IMR-90 (cell line): ENCODE measurements around the gene FRY. TPM values are rescaled to one million over a fixed set of nuclear protein-coding genes. Genes with fewer than 3 reads are reported as not detected.

ENCODE experiments used
- ATAC-seq: fragments of 200-7000 bp; cut with Tn5 transposase; 2 replicates; pipeline ENCODE4 v1.9.1; 2020; ENCODE audit warnings: low read depth, mild to moderate bottlenecking, moderate library complexity
- BruUV-seq: library from RNA; stranded (reverse); fragments of 400-500 nt; replicated peaks from 2 replicates; lab custom pipeline; 2021; lab: Mats Ljungman, UMichigan
- CTCF ChIA-PET: fragments of 300-600 bp; formaldehyde crosslinking; extraction: SDS; loops from one replicate; lab custom pipeline; 2021; ENCODE audit warnings: antibody characterized with exemption; lab: Yijun Ruan, JAX
- POLR2A ChIA-PET: fragments of 300-600 bp; sonication (Branson Sonifier 250); formaldehyde crosslinking; loops from one replicate; lab custom pipeline; 2022; ENCODE audit warnings: antibody characterized with exemption; ENCODE audit not compliant: unreplicated experiment; lab: Charles Lee
- DNase-seq: peaks from one replicate; pipeline ENCODE4 v3.0.0; 2013
- H2AFZ ChIP-seq: replicated peaks from 2 replicates; pipeline ENCODE3; 2013; ENCODE audit warnings: low read length, mild to moderate bottlenecking; ENCODE audit not compliant: poor library complexity
- H2AK5ac ChIP-seq: 2 replicates; pipeline ENCODE4 v1.6.1; 2013; ENCODE audit warnings: low read depth, low read length, inconsistent platforms
- H2AK9ac ChIP-seq: replicated peaks from 2 replicates; pipeline ENCODE3; 2013; ENCODE audit warnings: mild to moderate bottlenecking, low read depth, low read length, moderate library complexity; ENCODE audit not compliant: poor library complexity
- H2BK120ac ChIP-seq: 2 replicates; pipeline ENCODE4 v1.6.1; 2013; ENCODE audit warnings: low read depth, low read length, inconsistent platforms
- H2BK15ac ChIP-seq: 3 replicates; pipeline ENCODE4 v1.6.1; 2013; ENCODE audit warnings: low read depth, low read length, inconsistent platforms
- H2BK20ac ChIP-seq: 2 replicates; pipeline ENCODE4 v1.6.1; 2013; ENCODE audit warnings: low read depth, mild to moderate bottlenecking, inconsistent platforms, low read length, moderate library complexity
- H2BK5ac ChIP-seq: 2 replicates; pipeline ENCODE4 v1.6.1; 2013; ENCODE audit warnings: mild to moderate bottlenecking, low read depth, low read length, inconsistent platforms; ENCODE audit not compliant: poor library complexity, severe bottlenecking
- H3K14ac ChIP-seq: replicated peaks from 2 replicates; pipeline ENCODE4 v1.6.1; 2013; ENCODE audit warnings: low read depth, low read length, inconsistent platforms
- H3K18ac ChIP-seq: 2 replicates; pipeline ENCODE4 v1.6.1; 2013; ENCODE audit warnings: low read depth, low read length, control low read depth
- H3K23ac ChIP-seq: 2 replicates; pipeline ENCODE4 v1.6.1; 2013; ENCODE audit warnings: low read depth, low read length, inconsistent platforms
- H3K27ac ChIP-seq: 2 replicates; pipeline ENCODE4 v1.5.1; 2013; ENCODE audit warnings: mild to moderate bottlenecking, control low read depth, low read length; ENCODE audit not compliant: insufficient read depth
- H3K27me3 ChIP-seq: 2 replicates; pipeline ENCODE4 v1.6.1; 2013; ENCODE audit warnings: low read length; ENCODE audit not compliant: control insufficient read depth, insufficient read depth
- H3K36me3 ChIP-seq: 2 replicates; pipeline ENCODE4 v1.6.1; 2013; ENCODE audit warnings: low read length, mixed read lengths; ENCODE audit not compliant: control insufficient read depth, insufficient read depth
- H3K4ac ChIP-seq: 2 replicates; pipeline ENCODE4 v1.6.1; 2013; ENCODE audit warnings: low read depth, low read length, inconsistent platforms
- H3K4me1 ChIP-seq: 2 replicates; pipeline ENCODE4 v1.6.1; 2013; ENCODE audit warnings: low read length, mixed read lengths; ENCODE audit not compliant: control insufficient read depth, insufficient read depth
- H3K4me2 ChIP-seq: 2 replicates; pipeline ENCODE4 v1.6.1; 2013; ENCODE audit warnings: low read depth, mild to moderate bottlenecking, control low read depth, low read length, moderate library complexity
- H3K4me3 ChIP-seq: 2 replicates; pipeline ENCODE4 v1.5.1; 2013; ENCODE audit warnings: low read depth, mild to moderate bottlenecking, control low read depth, low read length, moderate library complexity; ENCODE audit not compliant: insufficient read depth
- H3K56ac ChIP-seq: 2 replicates; pipeline ENCODE4 v1.6.1; 2013; ENCODE audit warnings: low read length, inconsistent platforms; ENCODE audit not compliant: insufficient read depth; ENCODE audit errors: extremely low read depth
- H3K79me1 ChIP-seq, 2 experiments: 2 replicates each; pipeline ENCODE4 v1.6.1; 2013; ENCODE audit warnings: low read length in 2 of 2, inconsistent platforms in 1 of 2, low read depth in 1 of 2
- H3K9ac ChIP-seq: 2 replicates; pipeline ENCODE4 v1.6.1; 2013; ENCODE audit warnings: low read depth, low read length, control low read depth
- H3K9me1 ChIP-seq: 2 replicates; pipeline ENCODE4 v1.6.1; 2013; ENCODE audit warnings: low read length, inconsistent platforms; ENCODE audit not compliant: insufficient read depth
- H3K9me3 ChIP-seq: 2 replicates; pipeline ENCODE4 v1.6.1; 2013; ENCODE audit warnings: low read length; ENCODE audit not compliant: control insufficient read depth, insufficient read depth
- H4K20me1 ChIP-seq: 2 replicates; pipeline ENCODE4 v1.6.1; 2013; ENCODE audit warnings: low read length, inconsistent platforms; ENCODE audit not compliant: insufficient read depth
- H4K5ac ChIP-seq: 2 replicates; pipeline ENCODE4 v1.6.1; 2013; ENCODE audit warnings: mild to moderate bottlenecking, low read depth, low read length, control low read depth
- H4K8ac ChIP-seq, 2 experiments: 2 replicates each; pipeline ENCODE4 v1.6.1; 2013; ENCODE audit warnings: low read depth in 2 of 2, low read length in 2 of 2, control low read depth in 1 of 2, inconsistent platforms in 1 of 2
- H4K91ac ChIP-seq: 2 replicates; pipeline ENCODE4 v1.6.1; 2013; ENCODE audit warnings: low read depth, low read length, inconsistent platforms; ENCODE audit not compliant: insufficient read depth
- CHD1 ChIP-seq: IDR thresholded peaks from 2 replicates; pipeline ENCODE4 v1.6.1; 2012; ENCODE audit warnings: low read depth, low read length, improper control_type of control experiment
- CTCF ChIP-seq: conservative IDR thresholded peaks from 2 replicates; pipeline ENCODE4 v1.5.1; 2012; ENCODE audit warnings: mild to moderate bottlenecking, low read depth, low read length, improper control_type of control experiment
- RAD21 ChIP-seq: IDR thresholded peaks from 2 replicates; pipeline ENCODE4 v1.6.1; 2012; ENCODE audit warnings: low read length, improper control_type of control experiment
- USF2 ChIP-seq: fragments of 150-350 bp; IDR thresholded peaks from 2 replicates; pipeline ENCODE4 v1.6.1; 2017; ENCODE audit warnings: mild to moderate bottlenecking, antibody characterized with exemption, low read length, low read depth
- dilution Hi-C: fragments of 300-500 bp; cut with HindIII; formaldehyde crosslinking; loops from one replicate; pipeline ENCODE4 v1.14.3; 2018; ENCODE audit warnings: low sequenced_read_pairs; ENCODE audit not compliant: unreplicated experiment
- in situ Hi-C: fragments of 300-500 bp; cut with MboI; formaldehyde crosslinking; loops from 3 replicates; pipeline ENCODE4 v1.14.3; 2019; ENCODE audit warnings: low sequenced_read_pairs, inconsistent platforms, mixed read lengths
- intact Hi-C: fragments of 100-400 bp; cut with micrococcal nuclease; formaldehyde crosslinking; loops from 2 replicates; pipeline ENCODE4 v1.10.0; 2022
- polyA plus RNA-seq, 3 experiments: library from polyadenylated mRNA; depleted of rRNA; stranded (reverse); fragments of >200 nt; gene quantifications; 2 replicates each; pipeline ENCODE4 v1.2.3, GENCODE V29; 2012; ENCODE audit warnings: low replicate concordance in 1 of 3
- total RNA-seq: library from RNA; depleted of rRNA; stranded (reverse); fragments of >200 nt; gene quantifications from 2 replicates; pipeline ENCODE4 v1.2.3, GENCODE V29; 2012

The FRY gene
- total and polyA plus RNA-seq, 2 of the 4 experiments (the other 2 are of a cell fraction), result 3.0 to 4.8 TPM

GRCh38 chr13:32195713-32196112 is 164.1 kb downstream of the FRY start:
- no TSS peak for BruUV-seq
- Histone ChIP-seq H3K36me3 (peaks cover 3% of the 10 kb centered on the region; the same call in 1 of the 2 replicates), H3K9ac (no peak overlapping the region), H4K91ac (no peak overlapping the region), H2AK5ac (no peak overlapping the region), H2BK120ac (no peak overlapping the region), H3K18ac (no peak overlapping the region), H3K9me3 (no peaks in the 10 kb centered on the region), H2AK9ac (no peak overlapping the region), H4K8ac (no peak overlapping the region), H2BK20ac (no peak overlapping the region), H4K20me1 (no peaks in the 10 kb centered on the region), H3K56ac (no peak overlapping the region), H3K14ac (no peak overlapping the region), H4K5ac (no peak overlapping the region), H3K27me3 (no peaks in the 10 kb centered on the region), H3K4me2 (no peak overlapping the region), H3K27ac (no peak overlapping the region), H3K79me1 (no peaks in the 10 kb centered on the region), H3K4ac (no peak overlapping the region), H2BK5ac (no peak overlapping the region), H3K9me1 (no peaks in the 10 kb centered on the region), H2BK15ac (peak overlapping the region; percentile 76; the same call in 1 of the 3 replicates), H3K4me1 (no peaks in the 10 kb centered on the region), H3K23ac (no peak overlapping the region), H2AFZ (no peak overlapping the region), H3K4me3 (no peak overlapping the region)
- no peak for ATAC-seq
- TF ChIP-seq CTCF, result no peak
- no peak for TF ChIP-seq USF2
- TF ChIP-seq CHD1, result no peak
- TF ChIP-seq RAD21, result no peak
- ChIA-PET POLR2A (no interaction called here), CTCF (no interaction called here)
- dilution Hi-C loops, result no loop called here
- DNase-seq, result no peak
- in situ Hi-C loops, result no loop called here
- intact Hi-C loops, result loop anchor here (5.0 kb wide), 1 partner anchor 33 kb away; no protein-coding TSS in a partner anchor
